Spinal cord (tissue), 10 donors: ENCODE results near the gene C9orf78. TPM values are rescaled to one million over a fixed set of nuclear protein-coding genes. Genes with fewer than 3 reads are reported as not detected.

Experiments
- DNase-seq, 6 donors: peaks; one replicate each; pipeline versions ENCODE4 v3.0.0 to v3.0.0-alpha.2; 2013 to 2015; ENCODE audit warnings: low spot score in 6 of 6, low read depth in 4 of 6
- H3K27ac ChIP-seq: one replicate; pipeline ENCODE4 v1.5.1; 2013; ENCODE audit warnings: low read depth, low read length, control low read depth
- H3K27me3 ChIP-seq: one replicate; pipeline ENCODE4 v1.6.1; 2013; ENCODE audit warnings: low read length; ENCODE audit not compliant: control insufficient read depth, insufficient read depth
- H3K36me3 ChIP-seq: one replicate; pipeline ENCODE4 v1.6.1; 2013; ENCODE audit warnings: low read length; ENCODE audit not compliant: control insufficient read depth, insufficient read depth
- H3K4me1 ChIP-seq: one replicate; pipeline ENCODE4 v1.6.1; 2013; ENCODE audit warnings: low read length; ENCODE audit not compliant: control insufficient read depth, insufficient read depth
- H3K4me3 ChIP-seq: one replicate; pipeline ENCODE4 v1.5.1; 2013; ENCODE audit warnings: low read depth, low read length, control low read depth
- H3K9me3 ChIP-seq: one replicate; pipeline ENCODE4 v1.6.1; 2013; ENCODE audit warnings: low read length; ENCODE audit not compliant: control insufficient read depth, insufficient read depth
- WGBS: methylation state at CpG from one replicate; pipeline ENCODE4 v1.1.5; 2013; ENCODE audit warnings: missing lambda C conversion rate; ENCODE audit not compliant: insufficient coverage; 5-methylcytosine and 5-hydroxymethylcytosine counted together
- polyA plus RNA-seq, 2 donors: library from polyadenylated mRNA; unstranded; fragments of 120-200 nt; gene quantifications; one replicate each; pipeline ENCODE4 v1.2.1, GENCODE V29; 2013; ENCODE audit not compliant: insufficient read length in 2 of 2
- total RNA-seq, 2 donors: library from RNA; depleted of rRNA in 1 of 2; stranded (reverse); fragments of 120-200 nt in 1 of 2; fragments of >200 nt in 1 of 2; gene quantifications; one replicate each; pipeline versions ENCODE4 v1.2.3 to v1.2.4, GENCODE V29; 2013 to 2014
- donor health status: healthy.

C9orf78 gene
- total and polyA plus RNA-seq, 4 donors, result 41.8 to 78.2 (median 69.1) TPM

GRCh38 chr9:129845373-129845772 lies 10.3 kb upstream of the C9orf78 start:
- H3K27ac ChIP-seq, result no peak overlapping the region
- WGBS, result no CpG with 5 or more reads among the region's 2 CpGs
- no peak for DNase-seq
- no peaks in the 10 kb centered on the region for H3K9me3 ChIP-seq
- no peaks in the 10 kb centered on the region for H3K4me1 ChIP-seq
- no peak overlapping the region for H3K4me3 ChIP-seq
- peaks cover 10% of the 10 kb centered on the region for H3K36me3 ChIP-seq
- no peaks in the 10 kb centered on the region for H3K27me3 ChIP-seq

GRCh38 chr9:129841071-129841470 lies 6.0 kb upstream of the C9orf78 start:
- no peaks in the 10 kb centered on the region for H3K9me3 ChIP-seq
- H3K4me3 ChIP-seq, result no peak overlapping the region
- no peak overlapping the region for H3K27ac ChIP-seq
- H3K36me3 ChIP-seq, result peaks cover 8% of the 10 kb centered on the region
- DNase-seq, result no peak
- 64% methylated on average over 3 of the region's 4 CpGs for WGBS
- H3K4me1 ChIP-seq, result peaks cover 9% of the 10 kb centered on the region
- H3K27me3 ChIP-seq, result no peaks in the 10 kb centered on the region

DNA sequence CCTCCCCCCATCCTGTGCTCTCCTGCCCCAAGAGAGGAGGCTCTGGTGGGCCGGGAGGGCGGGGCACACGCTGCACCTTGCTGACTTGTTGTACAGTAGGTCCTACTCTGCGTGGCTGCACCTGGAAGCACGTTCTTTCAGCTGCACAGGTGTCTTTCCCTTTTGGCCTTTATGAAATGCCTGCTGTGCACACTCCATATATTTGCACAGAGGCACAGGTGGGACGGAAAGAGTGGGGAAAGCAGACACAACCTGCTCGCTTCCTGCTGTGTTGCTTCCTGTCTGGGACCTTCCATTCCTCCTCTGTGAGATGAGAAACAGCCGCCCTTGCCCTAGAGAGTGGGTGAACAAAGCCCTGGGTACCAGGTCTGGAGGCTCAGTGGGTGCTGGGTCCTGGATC lies 5.0 kb upstream of the C9orf78 start:
- DNase-seq, result no peak
- Histone ChIP-seq H3K4me3 (no peak overlapping the region), H3K27ac (no peak overlapping the region), H3K9me3 (no peaks in the 10 kb centered on the region), H3K36me3 (peaks cover 8% of the 10 kb centered on the region), H3K27me3 (no peaks in the 10 kb centered on the region), H3K4me1 (peaks cover 13% of the 10 kb centered on the region)
- 84% methylated on average over 7 of the region's 8 CpGs for WGBS

GRCh38 chr9:129839324-129840023 lies 4.4 kb upstream of the C9orf78 start:
- no peak overlapping the region for H3K4me3 ChIP-seq
- no peak overlapping the region for H3K27ac ChIP-seq
- no peak for DNase-seq
- peaks cover 16% of the 10 kb centered on the region for H3K4me1 ChIP-seq
- H3K36me3 ChIP-seq, result peaks cover 8% of the 10 kb centered on the region
- 72% methylated on average over 9 of the region's 10 CpGs for WGBS
- H3K9me3 ChIP-seq, result no peaks in the 10 kb centered on the region
- no peaks in the 10 kb centered on the region for H3K27me3 ChIP-seq

DNA sequence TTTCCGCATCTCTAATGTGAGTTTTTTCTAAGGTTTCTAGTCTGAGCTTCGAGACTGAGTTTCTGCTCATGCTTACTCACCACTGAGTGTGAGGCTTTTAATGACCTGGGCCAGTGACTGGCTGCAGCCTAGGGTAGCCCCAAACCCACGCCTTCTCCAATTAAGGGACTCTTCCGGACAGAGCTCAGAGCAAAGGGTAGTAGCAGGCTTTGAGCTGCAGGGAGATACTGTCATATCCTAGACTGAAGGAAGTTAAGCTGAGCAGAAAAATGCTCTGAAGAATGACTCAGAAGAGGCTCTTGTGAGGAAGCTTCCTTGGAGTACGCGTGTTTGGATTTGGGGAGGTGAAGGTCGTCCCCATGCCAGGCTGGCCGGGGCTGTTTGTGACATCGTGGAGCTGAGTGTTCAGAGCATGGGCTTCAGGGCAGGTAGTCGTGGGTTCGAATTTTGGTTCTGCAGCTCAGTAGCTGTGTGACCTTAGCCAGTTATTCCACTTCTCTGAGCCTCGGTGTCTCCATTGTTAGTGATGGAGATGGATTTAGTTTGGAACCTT lies 3.7 kb upstream of the C9orf78 start:
- DNase-seq, result no peak
- 88% methylated on average over 12 of the region's 12 CpGs for WGBS
- no peak overlapping the region for H3K27ac ChIP-seq
- no peak overlapping the region for H3K4me3 ChIP-seq
- H3K27me3 ChIP-seq, result no peaks in the 10 kb centered on the region
- H3K9me3 ChIP-seq, result no peaks in the 10 kb centered on the region
- H3K36me3 ChIP-seq, result peaks cover 8% of the 10 kb centered on the region
- peaks cover 19% of the 10 kb centered on the region for H3K4me1 ChIP-seq

DNA sequence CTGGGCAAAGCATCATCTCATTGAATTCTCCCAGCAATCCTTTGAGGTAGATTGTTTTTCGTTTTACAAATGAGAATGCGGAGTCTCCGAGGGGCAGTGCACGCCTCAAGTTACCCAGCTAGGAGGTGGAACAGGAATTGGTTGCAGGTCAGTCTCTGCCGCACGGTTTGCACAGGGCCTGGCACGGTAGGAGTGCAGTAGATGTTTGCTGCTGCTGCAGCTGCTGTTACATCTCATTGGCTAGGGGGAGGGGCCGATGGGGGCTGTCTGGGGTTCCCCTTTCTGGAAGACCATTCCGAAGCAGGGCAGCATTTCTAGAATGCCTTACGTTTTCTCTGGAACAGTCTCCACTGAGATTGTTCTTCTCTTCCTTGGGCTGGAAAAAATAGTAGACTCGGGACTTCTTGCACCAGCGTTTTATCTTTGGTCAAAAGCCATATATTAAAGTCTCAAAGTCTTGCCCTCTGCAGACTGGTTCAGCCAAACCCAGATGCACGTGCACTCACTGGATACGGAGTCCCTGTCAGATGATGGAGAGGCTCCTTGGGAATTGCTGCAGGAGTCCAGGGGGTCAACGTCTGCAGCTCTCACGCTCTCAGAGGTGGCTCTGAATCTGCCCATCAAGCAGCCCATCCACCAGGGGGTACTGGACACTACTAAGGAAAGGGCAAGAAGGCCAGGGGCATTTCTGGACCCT lies 1.4 kb upstream of the C9orf78 start:
- H3K27ac ChIP-seq, result peak overlapping the region; percentile 25
- peaks cover 25% of the 10 kb centered on the region for H3K36me3 ChIP-seq
- no peak for DNase-seq
- peaks cover 19% of the 10 kb centered on the region for H3K4me1 ChIP-seq
- peak overlapping the region; percentile 92 for H3K4me3 ChIP-seq
- no peaks in the 10 kb centered on the region for H3K27me3 ChIP-seq
- 43% methylated on average over 15 of the region's 16 CpGs for WGBS
- no peaks in the 10 kb centered on the region for H3K9me3 ChIP-seq

GRCh38 chr9:129835860-129836223 lies 767 bp upstream of the C9orf78 start:
- H3K27ac ChIP-seq, result peak overlapping the region; percentile 25

DNA sequence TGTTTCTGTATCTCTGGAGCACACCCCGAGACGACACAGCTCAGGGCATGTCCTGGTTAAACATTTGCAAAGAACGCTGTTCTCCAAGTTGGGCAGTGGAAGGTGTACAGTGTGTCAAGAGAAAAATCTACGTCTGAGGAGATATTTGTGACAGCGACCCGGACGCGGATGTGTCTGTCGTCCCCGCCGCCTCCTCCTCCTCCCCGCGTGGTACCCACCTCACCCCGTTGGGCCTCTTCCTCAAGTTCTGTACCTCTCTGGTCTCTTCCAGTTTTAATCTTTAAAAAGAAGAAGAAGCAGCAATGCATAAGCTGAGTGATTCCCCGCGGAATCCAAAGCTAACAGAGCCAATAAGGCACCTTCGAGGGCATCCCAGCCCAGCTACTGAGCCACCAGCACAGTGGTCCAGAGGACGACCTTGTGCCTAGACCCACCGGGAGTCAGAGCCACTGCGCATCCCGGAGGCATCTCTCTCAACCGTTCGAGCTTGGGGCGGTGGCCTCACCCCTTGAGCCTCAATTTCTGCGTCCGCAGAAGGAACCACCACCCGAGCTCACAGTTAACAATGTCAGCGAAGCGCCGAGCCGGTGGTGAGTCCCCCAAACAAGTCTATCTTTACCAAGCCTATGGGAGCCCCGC lies 467 bp downstream of the C9orf78 start:
- peaks cover 19% of the 10 kb centered on the region for H3K4me1 ChIP-seq
- H3K27ac ChIP-seq, result peak overlapping the region; percentile 50
- peak overlapping the region; percentile 92 for H3K4me3 ChIP-seq
- H3K9me3 ChIP-seq, result no peaks in the 10 kb centered on the region
- WGBS, result 2% methylated on average over 32 of the region's 32 CpGs
- peak in 2 of 6 donors; percentile 6 to 7 for DNase-seq
- H3K36me3 ChIP-seq, result peaks cover 32% of the 10 kb centered on the region
- no peaks in the 10 kb centered on the region for H3K27me3 ChIP-seq

More at GRCh38 chr9:129835860-129836223, 767 bp upstream of the C9orf78 start:
- Histone ChIP-seq H3K27me3 (no peaks in the 10 kb centered on the region), H3K4me1 (peaks cover 19% of the 10 kb centered on the region), H3K4me3 (peak overlapping the region; percentile 92), H3K9me3 (no peaks in the 10 kb centered on the region), H3K36me3 (peaks cover 28% of the 10 kb centered on the region)
- DNase-seq, result no peak
- WGBS, result 0% methylated on average over 14 of the region's 19 CpGs

DNA sequence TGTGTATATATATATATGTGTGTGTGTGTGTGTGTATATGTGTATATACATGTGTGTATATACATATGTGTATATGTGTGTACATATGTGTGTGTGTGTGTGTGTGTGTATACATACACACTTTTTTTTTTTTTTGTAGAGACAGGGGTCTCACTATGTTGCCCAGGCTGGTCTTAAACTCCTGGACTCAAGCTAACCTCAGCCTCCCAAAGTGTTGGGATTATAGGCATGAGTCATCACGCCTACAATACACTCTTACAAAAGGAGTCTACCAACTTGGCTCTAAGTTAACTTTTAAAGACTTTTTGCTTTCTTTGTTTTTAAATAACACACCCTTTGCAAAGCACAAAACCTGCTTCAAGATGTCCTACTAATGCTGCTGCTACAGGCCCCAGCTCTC lies 2.1 kb downstream of the C9orf78 start:
- H3K27me3 ChIP-seq, result no peaks in the 10 kb centered on the region
- no peaks in the 10 kb centered on the region for H3K9me3 ChIP-seq
- no CpG with 5 or more reads among the region's 1 CpG for WGBS
- H3K4me3 ChIP-seq, result no peak overlapping the region
- peaks cover 45% of the 10 kb centered on the region for H3K36me3 ChIP-seq
- H3K27ac ChIP-seq, result no peak overlapping the region
- peaks cover 19% of the 10 kb centered on the region for H3K4me1 ChIP-seq
- no peak for DNase-seq
